GDM1 (cell line): ENCODE results near the gene ZFPM1.
"Not testable (repeated sequence)": the region's sequence is repeated elsewhere in the genome, so short reads cannot be mapped to it uniquely, and the experiment has no call there.

Source experiments
- DNase-seq: peaks from one replicate; lab custom pipeline; 2025; lab: John Stamatoyannopoulos, UW

The ZFPM1 gene

DNA sequence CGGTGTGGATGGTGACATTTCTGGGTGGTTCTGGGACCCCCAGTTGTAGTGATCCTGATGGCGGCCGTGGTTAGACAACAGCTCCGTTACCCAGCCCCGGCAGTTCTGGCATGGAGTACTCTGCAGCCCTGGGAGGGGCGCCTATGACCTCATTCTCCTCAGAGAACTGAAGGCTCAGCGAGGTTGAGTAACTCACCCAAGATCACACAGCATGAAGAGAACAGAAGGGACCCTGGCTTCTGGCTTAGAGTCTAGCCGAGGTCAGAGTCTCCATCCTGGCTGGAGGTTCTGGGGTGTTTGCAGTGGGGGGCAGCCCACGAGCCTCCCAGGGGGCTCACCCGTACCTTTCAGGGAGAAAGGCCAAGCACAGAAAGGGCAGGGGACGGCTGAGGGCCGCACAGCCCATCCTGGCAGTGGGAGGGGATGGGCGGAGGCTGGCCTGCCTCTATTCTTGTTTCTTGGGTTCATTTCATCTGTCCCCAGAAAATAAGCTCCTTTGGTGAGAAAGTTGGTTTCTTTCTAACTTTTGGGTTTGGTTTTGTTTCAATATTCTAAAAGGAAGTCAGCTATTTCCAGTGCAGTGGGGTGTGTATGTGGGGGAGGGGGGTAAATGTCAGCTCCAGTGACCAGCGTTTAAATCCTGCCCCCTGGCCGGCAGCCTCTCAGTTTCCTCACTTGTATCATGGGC lies 13.2 kb downstream of the ZFPM1 start:
- DNase-seq: no peak

- DNase-seq: no peak
Measured at GRCh38 chr16:88466949-88467348, 13.9 kb downstream of the ZFPM1 start.

GRCh38 chr16:88467541-88467944 lies 14.5 kb downstream of the ZFPM1 start:
- DNase-seq: no peak

DNA sequence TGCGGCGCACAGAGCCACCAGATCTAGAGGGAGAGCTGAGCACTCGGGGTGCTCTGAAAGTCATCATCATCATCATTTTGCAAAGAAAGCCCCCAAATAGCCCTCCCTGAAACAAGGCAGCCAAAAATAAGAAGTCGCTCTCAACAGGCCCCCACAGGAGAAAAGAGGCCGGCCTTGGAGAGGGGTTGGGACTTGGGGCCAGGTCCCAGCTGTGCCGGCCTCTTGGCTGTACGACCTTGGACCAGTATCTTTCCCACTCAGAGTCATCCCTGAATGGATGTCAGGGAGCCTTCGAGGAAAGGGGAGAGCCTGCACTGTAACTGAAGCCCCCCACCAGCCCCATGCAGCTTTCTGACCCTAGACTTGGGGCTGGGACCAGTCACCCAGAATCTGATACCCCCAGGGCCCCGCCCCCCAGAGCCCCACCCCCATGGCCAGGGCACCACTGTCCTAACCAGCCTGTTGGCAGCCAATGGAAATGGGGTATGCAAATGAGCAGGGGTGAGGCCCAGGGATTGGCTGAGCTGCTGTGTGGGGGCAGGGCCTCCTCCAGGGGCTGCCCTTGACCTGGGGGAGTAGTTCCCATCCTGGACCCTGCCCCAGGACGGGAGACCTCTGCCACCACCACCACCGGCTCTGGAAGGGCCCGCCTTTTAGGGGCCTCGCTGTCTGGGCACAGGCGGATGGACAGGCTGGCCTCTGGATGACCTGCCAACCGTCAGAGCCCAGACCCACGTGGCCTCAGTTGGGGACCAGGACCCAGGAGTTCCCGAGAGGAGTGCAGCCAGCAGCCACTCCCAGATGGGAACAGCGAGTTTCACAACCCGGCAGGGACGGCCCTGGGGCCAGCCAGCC lies 15.4 kb downstream of the ZFPM1 start:
- peak; percentile 8 for DNase-seq

- DNase-seq: no peak
Measured at GRCh38 chr16:88469615-88470395, 16.7 kb downstream of the ZFPM1 start.

GRCh38 chr16:88470396-88470680 lies 17.3 kb downstream of the ZFPM1 start:
- DNase-seq: not testable (repeated sequence)

DNA sequence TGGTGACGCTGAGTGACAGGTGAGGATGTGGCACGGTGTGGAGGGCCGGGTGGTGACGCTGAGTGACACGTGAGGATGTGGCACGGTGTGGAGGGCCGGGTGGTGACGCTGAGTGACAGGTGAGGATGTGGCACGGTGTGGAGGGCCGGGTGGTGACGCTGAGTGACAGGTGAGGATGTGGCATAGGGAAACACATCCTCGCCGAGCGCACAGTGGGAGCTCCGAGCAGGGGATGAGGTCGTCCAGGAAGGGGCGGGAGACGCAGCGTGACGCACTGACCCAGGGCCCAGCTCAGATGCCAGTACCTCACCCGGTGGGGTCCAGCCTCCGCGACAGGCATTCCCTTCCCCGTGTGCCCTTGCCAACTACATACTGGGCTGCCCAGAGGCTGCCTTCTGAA lies 17.6 kb downstream of the ZFPM1 start:
- not testable (repeated sequence) for DNase-seq

DNA sequence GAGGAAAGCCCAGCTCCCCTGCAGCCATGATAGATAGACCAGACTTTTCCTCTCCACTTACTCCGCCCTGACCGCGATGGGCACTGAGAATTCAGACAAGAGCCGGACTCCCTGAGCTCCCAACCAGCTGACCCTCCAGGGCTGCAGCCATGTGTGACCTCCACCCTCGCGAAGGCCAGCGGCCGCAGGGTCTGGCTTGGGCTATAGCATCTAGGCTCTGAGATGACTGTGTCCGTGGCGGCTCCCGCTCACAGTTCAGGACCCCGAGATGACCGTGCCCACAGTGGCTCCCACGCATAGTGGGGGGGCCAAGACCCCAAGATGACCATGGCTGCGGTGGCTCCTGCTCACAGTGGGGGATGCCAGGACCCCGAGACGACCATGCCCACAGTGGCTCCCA lies 18.0 kb downstream of the ZFPM1 start:
- DNase-seq: no peak

DNA sequence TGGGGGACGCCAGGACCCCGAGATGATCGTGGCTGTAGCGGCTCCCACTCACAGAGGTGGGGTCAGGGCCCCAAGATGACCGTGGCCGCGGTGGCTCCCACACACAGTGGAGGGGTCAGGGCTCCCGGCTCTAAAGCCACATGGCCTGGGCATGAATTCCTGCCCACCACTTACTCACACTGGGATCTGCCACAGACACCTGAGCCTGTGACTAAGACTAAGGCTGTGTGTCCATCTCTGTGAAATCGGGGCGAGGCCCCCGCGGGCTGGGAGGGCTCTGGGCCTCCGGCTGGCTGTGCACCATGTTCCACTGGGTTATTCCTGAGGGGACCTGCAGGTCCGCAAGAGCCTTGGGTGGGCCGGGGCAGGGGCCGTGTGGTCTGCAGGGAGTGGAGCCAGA lies 18.5 kb downstream of the ZFPM1 start:
- no peak for DNase-seq

GRCh38 chr16:88472069-88472468 lies 19.0 kb downstream of the ZFPM1 start:
- DNase-seq: no peak

DNA sequence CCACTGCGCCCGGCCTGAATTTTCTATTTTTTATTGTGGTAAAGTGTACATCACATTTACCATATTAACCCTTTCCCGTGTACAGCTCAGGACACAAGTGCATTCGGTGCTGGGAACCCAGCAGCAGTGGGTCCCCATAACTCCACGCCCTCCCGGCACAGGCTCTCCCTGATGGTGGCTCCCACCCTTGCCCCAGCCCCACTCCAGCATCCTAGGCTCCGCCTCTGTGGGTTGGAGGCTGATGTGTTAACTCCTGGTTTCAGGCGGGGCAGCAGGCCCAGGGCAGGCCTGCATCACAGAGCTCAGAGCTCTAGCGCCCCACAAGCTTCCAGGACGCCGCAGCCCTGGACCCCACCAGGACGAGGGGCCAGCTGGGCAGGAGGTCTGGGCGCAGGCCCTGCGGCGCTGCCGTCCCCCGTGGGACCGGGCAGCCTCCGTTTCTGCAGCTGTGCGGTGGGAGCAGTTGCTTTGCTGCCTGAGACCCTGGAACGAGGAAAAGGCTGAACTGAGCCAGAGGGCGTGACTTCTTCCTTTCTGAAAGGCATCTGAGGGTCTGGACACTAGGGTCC lies 19.6 kb downstream of the ZFPM1 start:
- DNase-seq: no peak

DNA sequence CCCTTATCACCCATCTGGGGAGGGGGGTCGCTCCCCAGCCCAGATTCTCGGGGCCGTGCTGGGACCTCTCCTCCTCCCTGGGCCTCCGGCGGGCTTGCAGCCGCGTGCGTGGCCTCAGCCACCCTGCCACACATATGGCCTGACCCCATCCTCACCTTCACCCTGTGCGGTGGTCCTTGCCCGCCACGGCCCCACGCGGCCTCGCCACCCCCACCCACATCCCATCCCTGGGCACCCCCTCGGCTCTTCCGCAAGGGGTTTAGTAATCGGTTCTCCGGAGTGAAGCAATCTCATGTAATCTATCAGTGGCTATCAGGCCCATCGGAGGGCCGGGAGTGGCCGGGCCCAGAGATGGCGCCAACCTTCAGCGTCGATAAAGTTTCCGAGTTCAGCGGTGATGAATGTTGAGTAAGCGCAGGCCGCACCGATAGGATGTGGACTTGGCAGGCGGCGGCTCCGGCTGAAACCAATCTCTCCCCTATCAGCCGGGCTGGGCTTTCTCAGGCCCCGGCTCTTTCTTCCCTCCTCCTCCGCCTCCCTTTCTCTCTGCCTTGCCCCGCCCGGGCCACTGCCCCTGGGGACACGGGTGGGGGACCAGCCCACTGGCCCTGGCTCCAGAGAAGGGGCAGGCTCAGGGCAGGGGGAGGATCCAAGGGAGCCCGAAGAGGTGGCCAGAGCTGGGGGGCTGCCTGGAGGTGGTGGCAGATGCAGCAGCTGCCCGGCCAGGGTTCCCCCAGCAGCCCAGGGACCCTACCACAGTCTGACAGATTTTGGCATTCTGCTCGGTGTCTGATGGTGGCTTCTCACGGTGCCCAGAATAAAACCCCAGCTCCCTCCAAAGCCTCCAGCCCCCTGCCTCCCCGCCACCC lies 20.8 kb downstream of the ZFPM1 start:
- no peak for DNase-seq

- no peak for DNase-seq
Measured at GRCh38 chr16:88475037-88475436, 22.0 kb downstream of the ZFPM1 start.

DNA sequence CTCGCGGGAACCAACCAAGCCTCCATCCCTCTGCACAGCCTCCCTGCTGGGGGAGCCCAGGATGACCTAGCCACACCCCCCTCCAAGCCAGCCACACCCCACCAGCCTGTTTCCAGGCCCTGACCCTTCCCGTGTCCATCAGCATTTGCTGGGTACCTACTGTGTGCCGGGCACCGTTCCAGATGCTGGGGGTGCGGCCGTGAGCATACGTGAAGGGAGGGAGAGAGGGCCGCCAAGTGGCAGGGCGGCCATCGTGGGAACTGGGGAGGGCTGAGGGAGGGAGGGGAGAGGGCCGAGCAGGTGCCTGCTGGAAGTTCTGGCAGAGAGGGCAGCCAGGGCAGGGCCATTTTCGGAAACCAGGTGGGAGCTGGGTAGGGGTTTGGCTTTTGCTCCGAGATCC lies 23.1 kb downstream of the ZFPM1 start:
- DNase-seq: no peak

DNA sequence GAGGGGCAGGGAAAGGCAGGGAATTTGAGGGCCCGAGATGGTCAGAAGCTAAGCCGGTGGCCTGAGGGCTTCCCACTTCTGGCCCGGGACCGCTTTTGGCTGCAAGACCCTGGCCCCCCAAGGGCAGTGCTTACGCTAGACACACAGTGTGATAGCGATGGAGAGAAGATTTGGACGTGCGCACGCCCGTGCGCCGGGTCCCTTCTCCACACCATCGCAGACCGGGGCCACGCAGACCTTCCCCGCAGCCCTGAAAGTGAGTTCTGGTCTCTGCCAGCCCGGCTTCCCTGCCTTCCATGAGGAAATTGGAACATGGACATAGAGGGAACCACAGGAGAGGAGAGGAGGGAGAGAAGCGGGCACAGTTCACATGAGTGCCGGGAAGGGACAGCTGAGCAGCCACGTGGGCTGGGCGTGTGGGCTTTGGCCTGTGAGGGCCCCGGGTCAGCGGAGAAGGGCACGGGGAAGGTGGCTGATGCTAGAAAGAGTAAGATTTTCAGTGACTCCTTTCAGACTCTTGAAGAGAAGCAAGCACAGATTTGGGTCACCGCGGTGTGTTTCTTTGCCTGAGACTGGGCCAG lies 23.8 kb downstream of the ZFPM1 start:
- DNase-seq: no peak

GRCh38 chr16:88477631-88478519 lies 24.8 kb downstream of the ZFPM1 start:
- DNase-seq: no peak

- DNase-seq: no peak
Measured at GRCh38 chr16:88478889-88479792, 26.1 kb downstream of the ZFPM1 start.

- DNase-seq: no peak
Measured at GRCh38 chr16:88479793-88480760, 27.0 kb downstream of the ZFPM1 start.
